HG02973 (cell line): Measurements from ENCODE around the gene DNAAF2.
"Not testable (repeated sequence)": the region's sequence is repeated elsewhere in the genome, so short reads cannot be mapped to it uniquely, and the experiment has no call there.

Experiments used
- ATAC-seq: cut with Tn5 transposase; IDR thresholded peaks from one replicate; pipeline ENCODE4 v1.9.1; 2021; ENCODE audit warnings: moderate library complexity; ENCODE audit not compliant: unreplicated experiment

DNAAF2 gene

GRCh38 chr14:49621114-49621881 is 13.7 kb downstream of the DNAAF2 start:
- ATAC-seq, result peak; percentile 25

GRCh38 chr14:49620182-49621113 is 14.6 kb downstream of the DNAAF2 start, which contains the start of the genes MGAT2 and RPL36AL:
MGAT2 (plus strand) TSS chr14:49620799; CDS start chr14:49621269, 470 bp downstream.
RPL36AL (minus strand) TSS chr14:49620626; CDS start chr14:49619104, 1,522 bp downstream.
- peak; percentile 88 for ATAC-seq

- no peak for ATAC-seq
Observed at GRCh38 chr14:49619730-49620129, 15.3 kb downstream of the DNAAF2 start.

GRCh38 chr14:49619273-49619672 is 15.8 kb downstream of the DNAAF2 start:
- not testable (repeated sequence) for ATAC-seq

GRCh38 chr14:49617852-49618519 is 17.1 kb downstream of the DNAAF2 start:
- no peak for ATAC-seq

DNA sequence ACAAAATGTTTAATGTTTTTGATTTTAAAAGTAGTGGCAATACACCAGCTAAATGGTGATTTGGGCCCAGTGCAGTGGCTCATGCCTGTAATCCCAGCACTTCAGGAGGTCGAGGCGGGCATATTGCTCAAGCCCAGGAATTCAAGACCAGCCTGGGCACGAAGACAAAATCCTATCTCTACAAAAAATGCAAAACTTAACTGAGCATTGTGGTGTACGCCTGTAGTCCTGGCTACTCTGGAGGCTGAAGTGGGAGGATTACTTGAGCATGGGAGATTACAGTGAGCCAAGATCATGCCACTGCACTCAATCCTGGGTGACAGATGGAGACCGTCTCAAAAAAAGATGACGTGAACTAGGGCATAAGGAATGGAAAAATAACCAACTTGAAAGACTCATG is 19.3 kb downstream of the DNAAF2 start:
- ATAC-seq, result no peak

GRCh38 chr14:49614196-49614595 is 20.8 kb downstream of the DNAAF2 start:
- ATAC-seq, result no peak

DNA sequence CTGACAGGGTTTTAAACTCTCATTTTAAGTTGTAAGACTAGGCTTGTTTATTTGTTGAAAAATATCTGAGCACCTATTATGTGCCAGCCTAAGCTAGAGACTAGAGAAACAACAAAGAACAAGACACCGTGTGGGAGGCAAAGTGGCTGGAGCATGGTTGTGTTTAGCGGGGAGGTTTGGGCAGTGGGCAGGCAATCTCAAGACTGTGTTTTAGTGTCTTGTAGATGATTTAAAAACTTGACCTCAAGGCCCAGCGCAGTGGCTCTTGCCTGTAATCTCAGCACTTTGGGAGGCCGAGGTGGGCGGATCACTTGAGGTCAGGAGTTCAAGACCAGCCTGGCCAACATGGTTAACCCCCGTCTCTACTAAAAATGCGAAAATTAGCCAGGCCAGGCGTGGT is 22.4 kb downstream of the DNAAF2 start:
- ATAC-seq, result no peak

DNA sequence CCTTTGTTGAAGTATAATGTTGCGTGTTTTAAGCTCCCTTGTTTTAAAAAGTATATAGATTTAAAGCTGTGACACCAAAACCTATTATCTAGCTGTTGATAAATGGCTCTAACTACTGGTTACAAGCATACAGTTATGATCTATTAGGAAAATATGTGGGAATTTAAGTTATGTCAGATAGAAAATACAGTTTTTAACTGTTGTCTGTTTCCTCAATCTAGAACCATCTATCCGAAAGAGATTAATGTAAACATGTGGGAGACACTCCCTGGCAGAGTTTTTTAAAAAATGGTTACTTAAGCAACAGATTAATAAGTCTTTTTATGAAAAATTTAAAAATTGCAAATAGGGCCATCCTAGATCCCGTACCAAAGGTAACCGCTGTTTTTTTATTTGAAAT is 22.8 kb downstream of the DNAAF2 start:
- no peak for ATAC-seq

GRCh38 chr14:49607583-49607982 is 27.5 kb downstream of the DNAAF2 start:
- no peak for ATAC-seq

DNA sequence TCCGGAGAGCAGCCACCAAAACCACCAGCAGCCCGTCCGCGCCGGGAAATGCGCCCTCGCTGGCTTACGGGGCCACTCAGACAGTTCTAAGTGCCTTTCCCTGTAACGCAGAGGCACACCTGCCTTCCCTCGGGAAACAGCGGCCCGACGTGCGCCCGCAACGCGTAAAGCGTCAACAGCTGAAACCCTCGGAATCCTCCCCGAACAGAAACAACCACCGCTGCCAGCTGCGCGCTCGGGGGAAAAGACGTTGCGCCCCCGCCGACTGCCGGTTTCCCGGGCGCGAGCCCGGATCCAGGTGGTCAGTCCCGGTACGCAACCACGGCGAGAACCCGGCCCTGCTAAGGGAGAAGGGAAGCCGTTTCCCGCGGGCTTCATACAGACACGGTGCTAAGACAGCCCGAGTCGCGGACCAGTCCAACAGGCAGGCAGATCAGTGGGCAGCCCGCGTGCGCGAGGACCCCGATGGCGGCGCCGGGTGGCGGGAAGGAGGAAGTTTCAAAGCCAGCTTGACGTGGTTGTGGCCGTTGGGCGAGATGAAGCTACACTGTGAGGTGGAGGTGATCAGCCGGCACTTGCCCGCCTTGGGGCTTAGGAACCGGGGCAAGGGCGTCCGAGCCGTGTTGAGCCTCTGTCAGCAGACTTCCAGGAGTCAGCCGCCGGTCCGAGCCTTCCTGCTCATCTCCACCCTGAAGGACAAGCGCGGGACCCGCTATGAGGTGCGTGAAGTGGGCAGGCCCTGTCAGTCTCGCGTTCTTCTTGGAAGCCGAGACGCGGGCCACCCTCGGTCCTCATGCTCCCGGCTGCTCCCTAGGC is 36.4 kb downstream of the DNAAF2 start, which contains the start of gene LRR1:
Gene LRR1 (plus strand): TSS at position 456 of the 816 bp plus-strand sequence. CDS start 81 bp downstream, at position 537.
- peak; percentile 46 for ATAC-seq

DNA sequence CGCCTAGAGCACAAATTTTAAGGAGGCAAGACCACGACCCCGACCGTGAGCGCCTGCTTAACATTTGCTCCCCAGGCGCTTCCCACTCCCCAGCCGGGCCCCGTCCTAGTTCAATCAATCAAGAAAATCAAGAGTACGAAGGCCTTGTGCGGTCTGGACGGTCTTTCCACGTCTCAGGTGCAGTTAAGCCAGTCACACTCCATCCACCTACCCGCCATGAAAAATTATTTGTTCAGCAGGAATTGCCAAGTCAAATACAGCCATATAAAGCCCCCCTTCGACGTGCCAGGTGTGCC is 36.9 kb downstream of the DNAAF2 start:
- no peak for ATAC-seq

GRCh38 chr14:49594347-49595091 is 40.5 kb downstream of the DNAAF2 start:
- ATAC-seq, result no peak

DNA sequence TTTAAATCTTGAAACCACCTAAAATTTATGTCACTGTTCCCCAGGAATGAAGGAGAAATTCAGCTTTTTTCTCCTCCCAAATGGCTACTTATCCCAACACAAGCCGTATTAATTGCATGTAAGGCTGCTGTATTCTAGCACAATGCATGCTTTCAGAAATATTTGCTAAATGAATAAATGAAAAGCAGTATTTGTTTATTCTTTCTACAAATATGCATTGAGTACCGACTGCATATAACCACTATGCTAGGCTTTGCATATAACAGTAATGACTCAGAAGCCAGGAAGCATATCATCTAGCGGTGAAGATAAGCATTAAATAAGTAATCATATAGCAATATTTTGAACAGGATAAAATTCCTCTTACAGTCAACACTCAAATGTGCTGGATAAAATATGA is 42.0 kb downstream of the DNAAF2 start:
- ATAC-seq, result no peak

GRCh38 chr14:49589387-49589786 is 45.7 kb downstream of the DNAAF2 start:
- no peak for ATAC-seq

- peak; percentile 28 for ATAC-seq
Observed at GRCh38 chr14:49586673-49587460, 48.2 kb downstream of the DNAAF2 start.

DNA sequence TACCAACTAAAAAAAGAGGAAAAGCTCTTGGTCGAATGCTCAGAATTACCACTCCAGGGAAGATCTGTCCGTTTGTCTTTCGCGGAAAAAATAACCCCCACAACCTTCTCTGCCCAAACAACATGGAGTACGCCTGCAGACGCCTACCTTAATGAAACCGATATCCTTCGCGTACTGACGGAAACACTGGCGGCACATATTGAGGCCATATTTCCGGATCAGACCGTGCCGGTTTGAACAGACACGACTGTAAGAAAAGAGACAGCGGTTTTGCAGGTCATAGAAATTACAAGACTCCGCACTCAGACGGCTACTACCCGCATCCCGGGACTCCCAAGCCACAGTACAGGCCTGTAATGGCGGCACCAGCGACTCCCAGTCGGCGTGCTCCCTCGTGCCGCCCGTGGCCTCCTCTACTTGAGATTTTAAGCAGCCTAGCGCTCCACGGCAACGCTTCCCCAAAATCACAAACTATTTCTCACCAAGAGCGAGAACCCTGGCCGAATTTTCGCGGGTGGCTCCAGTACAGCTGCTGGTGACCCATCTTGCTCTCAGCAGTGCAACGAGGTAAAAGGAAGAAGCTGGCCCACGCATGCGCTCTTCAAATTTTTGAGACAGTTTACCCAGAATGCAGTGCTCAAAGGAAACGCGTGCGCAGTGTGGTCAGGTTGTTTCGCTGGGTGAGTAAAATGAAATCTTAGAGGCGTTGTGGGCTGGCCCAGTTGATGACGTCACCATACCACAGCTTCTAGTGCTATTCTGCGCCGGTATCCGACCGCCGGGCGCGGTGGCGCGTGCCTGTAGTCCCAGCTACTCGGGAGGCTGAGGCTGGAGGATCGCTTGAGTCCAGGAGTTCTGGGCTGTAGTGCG is 49.0 kb downstream of the DNAAF2 start, which contains the start of gene RPS29:
Gene RPS29 (minus strand): TSS at position 578 of the 870 bp plus-strand sequence. CDS start 34 bp downstream, at position 544.
- peak; percentile 83 for ATAC-seq
